GM19372 (cell line): ENCODE measurements around the gene CAPN3.
"Not testable (repeated sequence)": the region's sequence is repeated elsewhere in the genome, so short reads cannot be mapped to it uniquely, and the experiment has no call there.

ENCODE experiments used
- ATAC-seq: cut with Tn5 transposase; IDR thresholded peaks from one replicate; pipeline ENCODE4 v1.9.1; 2021; ENCODE audit warnings: mild to moderate bottlenecking, low read depth, moderate library complexity; ENCODE audit not compliant: unreplicated experiment

Gene CAPN3

DNA sequence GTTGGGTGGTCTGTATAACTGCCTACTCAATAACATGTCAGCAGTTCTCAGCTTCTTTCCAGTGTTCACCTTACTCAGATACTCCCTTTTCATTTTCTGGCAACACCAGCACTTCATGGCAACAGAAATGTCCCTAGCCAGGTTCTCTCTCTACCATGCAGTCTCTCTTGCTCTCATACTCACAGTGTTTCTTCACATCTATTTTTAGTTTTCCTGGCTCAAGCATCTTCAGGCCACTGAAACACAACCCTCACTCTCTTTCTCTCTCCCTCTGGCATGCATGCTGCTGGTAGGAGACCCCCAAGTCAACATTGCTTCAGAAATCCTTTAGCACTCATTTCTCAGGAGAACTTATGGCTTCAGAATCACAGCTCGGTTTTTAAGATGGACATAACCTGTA, at the start of gene CAPN3:
TSS of gene CAPN3 (plus strand) at position 253 of the 400 bp plus-strand sequence. CDS start 305 bp downstream, outside the sequence.
- ATAC-seq = no peak

DNA sequence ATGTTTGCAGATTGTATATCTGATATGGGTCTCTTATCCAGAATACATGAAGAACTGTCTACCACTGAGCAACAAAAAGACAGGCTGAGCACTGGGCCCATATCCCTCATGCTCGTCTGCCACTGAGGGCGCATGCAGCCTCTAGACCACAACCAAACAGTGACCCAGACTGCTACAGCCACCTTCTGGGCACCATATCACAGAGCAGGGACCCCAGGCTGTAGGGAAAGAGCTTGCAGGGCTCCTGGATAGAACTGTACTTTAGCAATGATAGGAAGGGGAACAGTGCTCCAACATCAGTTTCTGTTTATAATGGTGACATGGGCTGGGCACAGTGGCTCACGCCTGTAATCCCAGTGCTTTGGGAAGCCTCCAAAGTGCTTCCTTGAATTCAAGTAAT, 45.8 kb upstream of the CAPN3 start:
- no peak for ATAC-seq

DNA sequence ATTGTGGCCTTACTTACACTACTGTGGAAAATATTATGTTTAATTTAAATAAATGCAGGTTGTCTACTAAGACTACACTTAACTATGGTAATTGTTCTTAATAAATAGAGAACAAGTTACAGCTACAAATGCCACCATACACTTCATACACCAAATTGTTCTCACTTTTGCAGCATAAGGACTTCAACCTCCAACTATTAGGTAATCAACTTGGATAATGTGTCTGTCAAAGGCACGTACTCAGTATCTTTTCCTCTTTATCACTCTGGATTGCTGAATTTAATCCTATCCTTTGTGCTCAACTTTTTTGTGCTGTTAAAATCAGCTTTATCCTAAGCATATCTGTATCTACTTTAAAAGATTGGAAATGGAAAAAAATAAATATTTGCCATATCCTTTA, 44.5 kb upstream of the CAPN3 start:
- no peak for ATAC-seq

DNA sequence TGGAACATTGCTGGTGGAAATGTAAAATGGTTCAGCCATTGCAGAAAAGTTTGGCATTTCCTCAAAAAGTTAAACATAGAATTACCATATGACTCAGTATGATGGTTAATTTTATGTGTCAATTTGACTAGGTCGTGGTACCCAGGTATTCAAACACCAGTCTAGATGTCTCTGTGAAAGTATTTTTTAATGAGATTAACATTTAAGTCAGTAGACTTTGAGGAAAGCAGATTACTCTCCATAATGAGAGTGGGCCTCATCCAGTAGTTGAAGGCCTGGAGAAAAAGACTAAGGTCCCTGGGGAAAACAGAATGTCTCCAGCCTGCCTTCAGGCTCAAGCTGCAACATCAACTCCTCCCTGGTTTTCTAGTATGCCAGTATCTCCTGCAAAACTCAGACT, 43.8 kb upstream of the CAPN3 start:
- no peak for ATAC-seq

DNA sequence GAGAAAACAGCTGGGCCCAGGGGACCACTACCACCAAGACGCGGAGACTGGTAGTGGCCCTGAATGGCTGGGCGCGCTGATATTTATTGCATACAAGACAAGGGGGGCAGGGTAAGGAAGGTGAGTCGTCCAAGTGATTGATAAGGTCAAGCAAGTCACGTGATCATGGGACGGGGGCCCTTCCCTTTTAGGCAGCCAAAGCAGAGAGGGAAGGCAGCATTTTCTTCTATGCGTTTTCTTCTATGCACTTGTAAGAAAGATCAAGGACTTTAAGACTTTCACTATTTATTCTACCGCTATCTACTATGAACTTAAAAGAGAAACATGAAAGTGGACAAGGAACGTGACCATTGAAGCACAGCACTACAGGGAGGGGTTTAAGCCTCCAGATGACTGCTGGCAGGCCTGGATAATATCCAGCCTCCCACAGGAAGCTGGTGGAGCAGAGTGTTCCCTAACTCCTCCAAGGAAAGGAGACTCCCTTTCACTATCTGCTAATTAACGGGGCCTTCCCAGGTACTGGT, 43.0 kb upstream of the CAPN3 start:
- ATAC-seq = not testable (repeated sequence)

DNA sequence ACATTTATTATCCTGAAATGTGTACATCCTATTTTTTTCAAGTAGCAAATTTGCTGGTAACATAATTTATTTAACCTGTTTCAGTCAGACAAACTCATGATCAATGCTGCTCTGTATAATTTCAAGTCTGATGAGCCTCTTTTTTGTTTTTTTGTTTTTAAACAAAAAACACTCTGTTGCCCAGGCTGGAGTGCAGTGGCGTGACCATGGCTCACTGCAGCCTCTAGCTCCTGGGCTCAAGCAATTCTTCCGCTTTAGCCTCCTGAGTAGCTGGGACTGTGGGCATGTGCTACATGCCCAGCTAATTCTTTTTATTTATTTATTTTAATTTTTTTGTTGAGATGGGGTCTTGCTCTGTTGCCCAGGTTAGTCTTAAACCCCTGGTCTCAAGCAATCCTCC, 40.1 kb upstream of the CAPN3 start:
- ATAC-seq = no peak

DNA sequence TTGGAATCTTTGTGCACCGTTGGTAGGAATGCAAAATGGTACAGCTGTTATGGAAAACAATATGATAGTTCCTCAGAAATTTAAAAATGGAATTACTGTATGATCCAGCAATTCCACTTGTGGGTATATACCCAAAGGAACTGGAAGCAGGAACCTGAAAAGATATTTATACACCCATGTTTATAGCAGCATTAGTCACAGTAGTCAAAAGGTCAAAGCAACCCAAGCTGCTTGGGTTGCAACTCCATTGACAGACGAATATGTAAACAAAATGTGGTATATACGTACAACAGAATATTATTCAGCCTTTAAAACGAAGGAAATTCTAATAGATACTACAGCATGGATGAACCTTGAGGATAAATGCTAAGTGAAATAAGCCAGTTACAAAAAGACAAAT, 35.0 kb upstream of the CAPN3 start:
- ATAC-seq = no peak

DNA sequence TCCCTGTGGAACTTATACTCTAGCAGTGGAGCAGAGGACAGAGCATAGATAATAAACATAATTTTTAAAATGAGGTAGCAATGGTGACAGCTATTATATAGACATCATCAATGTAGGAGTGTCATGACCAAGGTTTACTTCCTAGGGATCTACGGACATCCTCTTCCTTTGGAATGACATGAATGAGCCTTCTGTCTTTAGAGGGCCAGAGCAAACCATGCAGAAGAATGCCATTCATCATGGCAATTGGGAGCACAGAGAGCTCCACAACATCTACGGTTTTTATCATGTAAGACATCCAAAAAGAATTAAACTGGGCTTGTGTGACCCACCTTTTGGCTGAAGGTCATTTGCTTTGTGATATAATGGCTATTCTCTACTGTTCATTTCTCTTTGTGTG, 30.1 kb upstream of the CAPN3 start:
- ATAC-seq = no peak

DNA sequence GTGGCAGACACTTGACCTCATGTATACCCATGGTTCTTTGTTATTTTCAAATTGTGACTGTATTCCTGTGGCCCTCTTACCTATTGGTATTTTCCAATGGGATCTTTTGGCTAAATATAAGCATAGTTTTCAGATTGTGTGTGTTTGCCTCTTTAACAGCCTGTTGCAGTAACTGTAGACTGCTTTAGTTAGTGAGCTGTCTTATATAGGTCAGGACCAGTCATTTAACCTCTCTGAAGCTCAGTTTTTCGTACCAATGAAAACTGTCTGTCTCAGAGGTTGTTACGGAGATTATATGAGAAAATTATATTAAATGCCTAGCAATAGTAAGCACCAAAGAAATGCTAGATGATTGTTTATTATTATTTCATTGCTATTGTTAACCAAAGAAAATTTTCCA, 29.3 kb upstream of the CAPN3 start:
- no peak for ATAC-seq

DNA sequence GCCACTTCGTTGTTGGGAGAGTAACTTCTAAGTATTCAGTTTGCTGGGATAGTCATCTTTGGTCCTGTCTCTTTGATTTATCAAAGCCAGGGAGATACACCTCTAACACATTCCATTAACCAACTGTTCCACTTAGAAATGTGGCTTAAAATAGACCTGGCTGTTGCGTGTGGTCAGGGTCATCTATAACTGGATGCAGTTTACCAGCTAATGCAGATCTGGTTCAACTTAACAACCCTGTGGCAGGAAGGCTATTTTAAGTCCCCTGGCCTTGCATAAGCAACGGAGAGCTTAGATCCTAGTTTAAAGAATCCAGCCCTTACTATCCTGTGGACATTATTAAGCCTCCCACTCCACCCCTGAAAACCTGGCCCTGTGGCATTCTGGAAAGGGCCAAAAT, 28.1 kb upstream of the CAPN3 start:
- no peak for ATAC-seq

DNA sequence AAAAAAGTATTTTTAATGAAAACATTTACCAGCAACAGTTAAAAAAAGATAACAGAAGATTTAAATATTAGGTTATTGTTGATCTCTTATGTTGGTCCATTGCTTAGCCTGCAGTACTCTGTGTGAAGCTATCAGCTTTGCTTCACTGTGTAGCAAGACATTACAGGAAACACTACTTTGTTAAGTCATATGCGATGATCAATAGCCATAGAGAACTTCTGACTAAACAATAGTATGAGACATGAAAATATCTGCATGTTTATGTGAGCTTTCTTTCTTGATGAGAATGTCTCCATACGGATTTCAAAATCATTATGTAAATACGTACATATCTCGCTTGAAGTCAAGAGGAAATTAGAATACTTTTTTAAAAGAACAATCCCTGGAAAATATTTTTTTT, 27.0 kb upstream of the CAPN3 start:
- no peak for ATAC-seq

DNA sequence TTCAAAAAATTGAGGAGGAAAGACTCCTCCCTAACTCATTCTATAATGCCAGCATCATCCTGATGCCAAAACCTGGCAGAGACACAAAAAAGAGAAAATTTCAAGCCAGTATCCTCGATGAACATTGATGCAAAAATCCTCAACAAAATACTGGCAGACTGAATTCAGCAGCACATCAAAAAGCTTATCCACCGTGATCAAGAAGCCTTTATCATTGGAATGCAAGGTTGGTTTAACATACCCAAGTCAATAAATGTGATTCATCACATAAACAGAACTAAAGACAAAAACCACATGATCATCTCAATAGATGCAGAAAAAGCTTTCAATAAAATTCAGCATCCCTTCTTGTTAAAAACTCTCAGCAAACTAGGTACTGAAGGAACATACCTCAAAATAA, 24.2 kb upstream of the CAPN3 start:
- no peak for ATAC-seq

DNA sequence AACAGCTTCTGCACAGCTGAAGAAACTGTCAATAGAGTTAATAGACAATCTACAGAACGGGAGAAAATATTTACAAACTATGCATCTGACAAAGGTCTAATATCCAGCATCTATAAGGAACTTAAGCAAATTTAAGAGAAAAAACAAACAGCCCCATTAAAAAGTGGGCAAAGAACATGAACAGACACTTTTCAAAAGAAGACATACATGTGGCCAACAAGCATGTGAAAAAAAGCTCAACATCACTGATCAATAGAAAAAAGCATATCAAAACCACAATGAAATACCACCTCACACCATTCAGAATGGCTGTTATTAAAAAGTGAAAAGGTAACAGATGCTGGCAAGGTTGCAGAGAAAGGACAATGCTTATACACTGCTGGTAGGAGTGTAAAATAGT, 22.7 kb upstream of the CAPN3 start:
- ATAC-seq = not testable (repeated sequence)

DNA sequence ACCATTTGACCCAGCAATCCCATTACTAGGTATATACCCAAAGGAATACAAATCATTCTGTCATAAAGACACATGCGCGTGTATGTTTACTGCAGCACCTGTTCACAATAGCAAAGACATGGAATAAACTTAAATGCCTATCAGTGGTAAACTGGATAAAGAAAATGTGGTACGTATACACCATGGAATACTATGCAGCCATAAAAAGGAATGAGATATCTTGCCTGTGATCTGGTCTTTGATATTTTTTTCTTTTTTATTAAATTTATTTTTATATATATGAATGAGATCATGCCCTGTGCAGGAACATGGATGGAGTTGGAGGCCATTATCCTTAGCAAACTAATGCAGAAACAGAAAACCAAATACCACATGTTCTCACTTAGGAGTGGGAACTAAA, 22.2 kb upstream of the CAPN3 start:
- ATAC-seq = not testable (repeated sequence)

DNA sequence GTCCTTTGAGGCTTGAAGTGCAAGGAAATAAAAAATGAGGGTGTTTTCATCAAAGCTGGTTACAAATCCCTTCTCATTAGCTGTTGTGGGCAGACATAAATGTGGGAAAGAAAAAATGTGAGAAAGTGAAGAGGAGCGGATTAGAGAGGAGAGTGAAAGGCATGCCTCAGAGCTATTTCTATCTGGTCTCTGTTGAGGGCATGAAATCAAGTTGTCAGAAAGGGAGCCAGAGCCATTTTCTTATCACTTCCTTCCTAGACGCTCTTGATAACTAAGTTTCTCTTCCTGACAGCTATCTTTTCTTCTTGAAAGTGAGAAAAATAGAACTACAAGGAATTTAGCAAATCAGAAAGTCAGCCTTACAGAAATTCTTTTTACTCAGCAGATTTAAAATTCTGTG, 20.8 kb upstream of the CAPN3 start:
- ATAC-seq = no peak

DNA sequence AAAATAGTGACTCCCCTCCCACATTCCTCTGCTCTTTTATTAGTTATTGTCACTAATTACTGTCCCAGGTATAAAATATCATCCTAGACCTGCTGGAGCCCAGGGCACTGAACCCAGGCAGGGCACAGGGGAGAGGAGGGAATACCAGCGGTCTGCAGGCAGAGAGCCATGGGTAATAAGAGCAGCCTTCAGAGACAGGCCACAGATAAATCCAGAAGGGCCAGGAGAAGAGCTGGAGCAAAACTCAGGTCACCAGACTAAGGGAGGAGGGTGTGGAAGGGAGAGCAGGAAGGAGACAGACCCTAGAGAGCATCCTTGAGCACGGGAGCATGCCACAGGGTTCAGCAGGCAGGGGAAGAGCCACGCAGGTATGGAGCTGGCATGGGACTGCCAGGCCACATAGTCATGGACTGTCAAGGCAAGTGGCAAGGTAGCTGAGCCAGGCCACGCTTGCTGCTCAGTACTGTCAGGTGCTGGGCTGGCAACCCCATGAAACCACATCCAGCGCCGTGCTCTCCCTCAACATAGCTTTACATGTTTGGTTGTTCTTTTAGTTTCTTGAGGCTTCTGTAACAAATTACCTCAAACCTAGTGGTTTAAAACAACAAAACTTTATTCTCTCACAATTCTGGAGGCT, 15.6 kb upstream of the CAPN3 start:
- ATAC-seq = no peak

DNA sequence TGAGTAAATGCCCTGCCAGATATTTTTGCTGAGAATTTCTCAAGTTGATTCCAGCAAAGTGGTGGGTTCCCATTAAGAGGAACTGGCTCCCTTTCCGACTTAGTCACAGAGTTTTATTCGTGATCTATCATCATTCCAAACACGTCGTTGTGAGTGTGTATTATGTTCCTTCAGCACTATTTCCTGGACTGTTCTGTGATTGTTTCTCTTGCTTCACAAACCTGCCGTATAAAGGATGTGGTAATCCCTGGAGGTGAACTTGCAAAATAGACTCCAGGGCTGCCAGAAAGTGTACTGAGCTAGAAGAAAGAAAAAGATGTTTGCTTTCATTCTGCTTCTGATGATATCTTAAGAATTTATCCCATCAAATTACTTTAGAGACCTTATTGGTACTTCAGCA, 14.5 kb upstream of the CAPN3 start:
- no peak for ATAC-seq

DNA sequence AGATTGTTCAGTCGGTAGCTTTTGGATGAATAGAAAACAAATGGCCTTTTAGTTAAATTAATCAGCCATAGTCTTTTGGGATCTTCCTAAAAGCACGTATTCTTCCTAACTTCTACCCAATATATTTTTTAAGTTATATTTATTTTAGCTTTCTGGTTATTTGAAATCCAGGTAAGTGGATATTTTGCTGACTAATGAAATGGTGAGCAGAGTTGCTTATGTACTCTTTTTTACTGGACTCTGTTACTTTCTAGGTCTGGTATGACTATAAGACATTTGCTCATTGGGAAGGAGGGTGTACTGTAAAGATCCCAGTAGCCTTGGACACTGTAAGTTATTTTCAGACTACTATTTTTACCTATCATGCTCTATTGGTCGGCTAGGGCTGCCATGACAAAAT, 13.8 kb upstream of the CAPN3 start:
- ATAC-seq = no peak

DNA sequence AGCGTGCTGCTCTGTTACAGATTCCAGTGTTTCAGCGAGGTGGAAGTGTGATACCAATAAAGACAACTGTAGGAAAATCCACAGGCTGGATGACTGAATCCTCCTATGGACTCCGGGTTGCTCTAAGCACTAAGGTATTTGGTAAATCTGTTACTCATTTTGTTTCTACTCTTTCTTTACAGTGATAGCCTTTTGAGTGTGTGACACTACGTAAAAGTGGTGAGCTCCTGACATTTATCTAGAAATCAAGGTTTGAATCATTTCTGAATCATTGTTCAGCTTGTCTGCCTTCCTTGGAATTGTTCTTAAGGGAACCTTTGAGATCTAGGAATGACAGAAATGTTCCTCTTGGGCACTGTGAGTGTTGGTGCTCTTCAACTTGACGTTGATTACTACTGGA, 11.2 kb upstream of the CAPN3 start:
- no peak for ATAC-seq

DNA sequence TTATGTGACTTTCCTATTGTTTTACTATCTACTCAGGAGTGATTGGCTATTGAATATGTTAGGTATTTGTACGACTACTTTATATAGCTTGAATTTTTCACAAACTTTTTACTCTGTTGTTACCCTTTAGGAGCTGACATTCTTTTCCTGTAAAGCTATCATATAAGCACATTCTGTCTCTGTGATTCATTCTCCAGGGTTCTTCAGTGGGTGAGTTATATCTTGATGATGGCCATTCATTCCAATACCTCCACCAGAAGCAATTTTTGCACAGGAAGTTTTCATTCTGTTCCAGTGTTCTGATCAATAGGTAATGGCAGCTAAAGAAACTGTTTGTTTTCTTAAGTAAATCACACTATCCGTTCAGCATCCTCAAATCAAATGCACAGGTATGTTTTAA, 10.1 kb upstream of the CAPN3 start:
- no peak for ATAC-seq

DNA sequence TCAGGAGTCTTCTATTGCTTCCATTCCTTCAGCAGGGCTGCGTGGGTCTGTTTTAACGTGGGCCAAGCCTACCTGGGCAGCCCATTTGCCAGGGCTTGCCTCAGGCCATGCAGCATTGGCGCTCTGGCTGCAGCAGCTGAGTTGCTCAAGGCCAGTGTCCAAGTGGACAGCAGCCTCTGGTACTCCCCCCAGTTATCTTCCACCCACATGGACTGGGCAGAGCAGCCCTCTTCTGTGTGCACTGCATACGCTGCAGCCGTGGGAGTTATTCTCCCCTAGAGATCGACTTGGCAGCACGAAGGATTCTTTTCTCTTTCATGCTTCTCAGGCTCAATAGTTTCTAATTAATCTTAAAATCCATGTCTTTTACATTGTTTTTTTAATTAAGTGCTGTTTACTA, 6.9 kb upstream of the CAPN3 start:
- no peak for ATAC-seq

DNA sequence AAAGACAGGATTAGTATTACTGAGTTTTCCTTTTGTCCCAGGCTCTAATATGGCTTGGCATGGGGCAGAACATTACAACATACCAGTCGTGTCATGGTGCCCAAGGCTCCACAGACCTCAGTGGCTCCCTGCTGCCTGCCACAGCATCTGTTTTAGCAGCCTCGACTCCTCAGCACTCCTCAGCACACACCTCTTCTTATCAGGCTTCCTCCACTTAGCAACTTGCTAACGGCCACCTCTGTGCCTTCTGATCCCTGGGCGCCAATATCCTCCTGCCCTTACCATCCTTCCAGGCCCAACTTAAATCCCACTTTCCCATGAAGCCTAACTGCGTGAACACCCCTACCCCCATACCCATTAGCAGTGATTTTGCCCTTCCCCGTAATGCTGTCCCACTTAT, 6.2 kb upstream of the CAPN3 start:
- no peak for ATAC-seq

DNA sequence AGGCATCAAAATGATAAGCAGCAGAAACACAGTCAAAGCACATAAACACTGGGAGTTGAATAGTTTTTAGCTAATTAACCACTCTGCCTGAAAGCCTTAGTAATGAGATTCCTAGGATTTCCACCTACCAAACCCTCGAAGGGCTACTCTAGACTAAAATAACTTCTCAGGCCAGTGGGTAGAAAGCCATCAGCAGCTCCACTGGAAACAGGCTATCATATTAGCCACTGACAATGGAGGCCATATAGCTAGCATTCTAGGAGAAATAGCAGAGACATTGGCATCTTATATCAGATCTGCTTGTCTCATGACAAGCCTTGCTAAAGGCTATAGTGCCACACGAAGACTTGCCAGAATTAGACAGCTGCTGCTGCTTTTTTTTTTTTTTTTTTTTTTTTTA, 4.5 kb upstream of the CAPN3 start:
- no peak for ATAC-seq
